Measurements from ENCODE around the gene NIM1K.

DNA sequence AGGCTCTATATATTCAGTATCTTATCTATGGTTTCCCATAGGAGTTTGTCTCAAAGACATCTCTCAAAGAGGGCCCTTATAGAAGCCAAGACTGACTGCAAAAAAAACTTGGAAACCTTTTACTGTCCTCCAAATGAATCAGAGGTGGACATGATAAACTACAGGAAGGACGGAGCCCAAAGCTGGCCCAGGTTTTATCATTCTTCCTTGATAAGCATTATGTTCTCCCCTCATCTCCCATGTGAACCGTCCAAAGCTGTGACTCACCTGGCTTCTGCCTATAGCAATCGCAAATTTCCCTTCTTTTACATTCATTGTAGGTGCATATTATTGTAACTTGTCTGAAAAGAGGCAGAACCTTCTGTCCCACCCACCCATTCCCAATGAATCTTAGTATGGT lies 35.0 kb upstream of the NIM1K start:
- TF ChIP-seq, protein P1, sequence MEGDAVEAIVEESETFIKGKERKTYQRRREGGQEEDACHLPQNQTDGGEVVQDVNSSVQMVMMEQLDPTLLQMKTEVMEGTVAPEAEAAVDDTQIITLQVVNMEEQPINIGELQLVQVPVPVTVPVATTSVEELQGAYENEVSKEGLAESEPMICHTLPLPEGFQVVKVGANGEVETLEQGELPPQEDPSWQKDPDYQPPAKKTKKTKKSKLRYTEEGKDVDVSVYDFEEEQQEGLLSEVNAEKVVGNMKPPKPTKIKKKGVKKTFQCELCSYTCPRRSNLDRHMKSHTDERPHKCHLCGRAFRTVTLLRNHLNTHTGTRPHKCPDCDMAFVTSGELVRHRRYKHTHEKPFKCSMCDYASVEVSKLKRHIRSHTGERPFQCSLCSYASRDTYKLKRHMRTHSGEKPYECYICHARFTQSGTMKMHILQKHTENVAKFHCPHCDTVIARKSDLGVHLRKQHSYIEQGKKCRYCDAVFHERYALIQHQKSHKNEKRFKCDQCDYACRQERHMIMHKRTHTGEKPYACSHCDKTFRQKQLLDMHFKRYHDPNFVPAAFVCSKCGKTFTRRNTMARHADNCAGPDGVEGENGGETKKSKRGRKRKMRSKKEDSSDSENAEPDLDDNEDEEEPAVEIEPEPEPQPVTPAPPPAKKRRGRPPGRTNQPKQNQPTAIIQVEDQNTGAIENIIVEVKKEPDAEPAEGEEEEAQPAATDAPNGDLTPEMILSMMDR (IDR thresholded peaks at IDR 0.05): no peak
- TF ChIP-seq ZFX (IDR thresholded peaks at IDR 0.05; ENCODE audit: borderline replicate concordance): no peak
